ENCODE data around the gene IPO11. TPM values are rescaled to one million over a fixed set of nuclear protein-coding genes. Genes with fewer than 3 reads are reported as not detected.

The IPO11 gene
- total and polyA plus RNA-seq, 8 donors: 27.0 to 42.6 (median 37.7) TPM

DNA sequence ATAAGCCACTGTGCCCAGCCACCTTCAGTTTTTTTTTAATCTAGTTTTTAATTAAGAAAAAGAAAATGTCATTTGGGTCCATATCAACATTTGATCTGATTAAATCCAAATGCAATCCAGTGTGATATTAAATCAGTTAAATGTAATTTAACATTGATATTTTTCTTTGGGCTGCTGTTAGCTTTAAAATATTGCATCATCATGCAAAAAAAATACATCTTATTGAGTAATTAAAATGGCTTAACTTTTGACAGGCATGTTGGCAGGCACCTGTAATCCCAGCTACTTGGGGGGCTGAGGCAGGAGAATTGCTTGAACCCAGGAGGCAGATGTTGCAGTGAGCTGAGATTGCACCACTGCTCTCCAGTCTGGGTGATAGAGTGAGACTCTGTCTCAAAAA, 143.4 kb downstream of the IPO11 start:
- no peaks in the 10 kb centered on the region for H3K9me3 ChIP-seq
- H3K27me3 ChIP-seq: no peaks in the 10 kb centered on the region
- no peaks in the 10 kb centered on the region for H3K4me1 ChIP-seq
- H3K27ac ChIP-seq: no peak overlapping the region
- intact Hi-C loops (cut with DNase I): no loop called here
- DNase-seq (no peak), ATAC-seq (no peak)
- H3K4me3 ChIP-seq: no peak overlapping the region
- H3K36me3 ChIP-seq: peaks cover 0 to 13% of the 10 kb centered on the region in 2 donors
- TF ChIP-seq, protein P1, sequence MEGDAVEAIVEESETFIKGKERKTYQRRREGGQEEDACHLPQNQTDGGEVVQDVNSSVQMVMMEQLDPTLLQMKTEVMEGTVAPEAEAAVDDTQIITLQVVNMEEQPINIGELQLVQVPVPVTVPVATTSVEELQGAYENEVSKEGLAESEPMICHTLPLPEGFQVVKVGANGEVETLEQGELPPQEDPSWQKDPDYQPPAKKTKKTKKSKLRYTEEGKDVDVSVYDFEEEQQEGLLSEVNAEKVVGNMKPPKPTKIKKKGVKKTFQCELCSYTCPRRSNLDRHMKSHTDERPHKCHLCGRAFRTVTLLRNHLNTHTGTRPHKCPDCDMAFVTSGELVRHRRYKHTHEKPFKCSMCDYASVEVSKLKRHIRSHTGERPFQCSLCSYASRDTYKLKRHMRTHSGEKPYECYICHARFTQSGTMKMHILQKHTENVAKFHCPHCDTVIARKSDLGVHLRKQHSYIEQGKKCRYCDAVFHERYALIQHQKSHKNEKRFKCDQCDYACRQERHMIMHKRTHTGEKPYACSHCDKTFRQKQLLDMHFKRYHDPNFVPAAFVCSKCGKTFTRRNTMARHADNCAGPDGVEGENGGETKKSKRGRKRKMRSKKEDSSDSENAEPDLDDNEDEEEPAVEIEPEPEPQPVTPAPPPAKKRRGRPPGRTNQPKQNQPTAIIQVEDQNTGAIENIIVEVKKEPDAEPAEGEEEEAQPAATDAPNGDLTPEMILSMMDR (IDR thresholded peaks at IDR 0.05): no peak

DNA sequence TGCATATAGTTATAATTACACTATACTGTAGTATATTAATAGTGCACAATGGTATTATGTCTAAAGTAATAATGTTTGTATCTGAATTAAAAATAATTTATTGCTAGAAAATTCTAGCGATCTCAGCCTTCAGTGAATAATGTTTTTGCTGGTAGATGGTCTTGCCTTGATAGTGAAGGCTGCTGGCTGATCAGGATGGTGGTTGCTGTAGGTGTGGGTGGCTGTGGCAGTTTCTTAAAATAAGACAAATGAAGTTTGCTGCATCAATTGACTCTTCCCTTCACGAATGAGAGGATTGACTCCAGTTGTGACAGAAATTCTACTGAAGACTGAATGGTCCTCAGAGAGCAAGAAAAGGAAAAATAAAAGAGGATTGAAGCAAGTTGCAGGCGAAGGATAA, 146.4 kb downstream of the IPO11 start:
- Histone ChIP-seq H3K27me3 (no peaks in the 10 kb centered on the region), H3K4me1 (no peaks in the 10 kb centered on the region), H3K4me3 (no peak overlapping the region), H3K36me3 (peaks cover 0 to 13% of the 10 kb centered on the region in 2 donors), H3K9me3 (no peaks in the 10 kb centered on the region), H3K27ac (no peak overlapping the region)
- ATAC-seq: no peak
- TF ChIP-seq, protein P1 (IDR thresholded peaks at IDR 0.05): no peak
- no peak for DNase-seq
- intact Hi-C loops (cut with DNase I): no loop called here

DNA sequence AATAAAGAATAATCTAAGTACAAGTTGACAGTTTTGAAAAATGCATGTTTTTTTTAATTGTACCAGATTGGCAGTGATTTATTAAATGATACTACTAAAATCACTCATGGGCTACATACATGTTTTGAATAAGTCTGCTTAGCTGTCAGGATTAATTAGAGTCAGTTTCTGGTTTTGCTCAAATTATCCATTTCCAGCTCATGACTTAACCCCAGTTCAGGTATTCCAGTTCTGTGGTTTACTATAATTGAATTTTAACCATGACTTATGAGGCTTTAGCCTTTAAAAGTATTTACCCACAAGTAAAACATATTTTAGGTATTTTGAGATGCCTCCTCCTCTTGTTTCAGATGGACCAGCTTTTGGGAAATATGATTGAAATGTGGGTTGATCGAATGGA, 148.2 kb downstream of the IPO11 start:
- intact Hi-C loops (cut with DNase I): no loop called here
- H3K27ac ChIP-seq: no peak overlapping the region
- TF ChIP-seq, protein P1 (IDR thresholded peaks at IDR 0.05): no peak
- peaks cover 0 to 5% of the 10 kb centered on the region in 2 donors for H3K9me3 ChIP-seq
- no peak overlapping the region for H3K4me3 ChIP-seq
- H3K27me3 ChIP-seq: no peaks in the 10 kb centered on the region
- ATAC-seq (no peak), DNase-seq (no peak)
- H3K36me3 ChIP-seq: peaks cover 0 to 18% of the 10 kb centered on the region in 2 donors
- no peaks in the 10 kb centered on the region for H3K4me1 ChIP-seq

DNA sequence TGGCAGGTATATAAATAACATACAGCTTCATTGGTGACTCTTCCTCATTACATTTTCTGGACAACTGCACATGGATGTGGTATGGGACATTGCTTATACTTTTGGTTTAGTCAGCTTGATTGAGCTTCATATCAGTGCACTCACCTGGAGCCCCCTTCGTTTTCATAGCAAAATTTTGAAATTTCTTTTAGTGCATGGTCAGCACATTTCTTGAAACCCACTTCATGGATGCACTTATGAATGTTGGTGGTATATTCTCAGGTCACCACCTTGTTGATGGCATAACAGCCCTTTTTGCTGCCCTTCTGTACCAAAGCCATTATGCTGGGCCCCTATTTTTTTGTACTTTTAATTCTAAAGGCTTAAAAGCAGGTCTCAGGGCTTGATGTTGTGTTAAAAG, 149.3 kb downstream of the IPO11 start:
- intact Hi-C loops (cut with DNase I): no loop called here

DNA sequence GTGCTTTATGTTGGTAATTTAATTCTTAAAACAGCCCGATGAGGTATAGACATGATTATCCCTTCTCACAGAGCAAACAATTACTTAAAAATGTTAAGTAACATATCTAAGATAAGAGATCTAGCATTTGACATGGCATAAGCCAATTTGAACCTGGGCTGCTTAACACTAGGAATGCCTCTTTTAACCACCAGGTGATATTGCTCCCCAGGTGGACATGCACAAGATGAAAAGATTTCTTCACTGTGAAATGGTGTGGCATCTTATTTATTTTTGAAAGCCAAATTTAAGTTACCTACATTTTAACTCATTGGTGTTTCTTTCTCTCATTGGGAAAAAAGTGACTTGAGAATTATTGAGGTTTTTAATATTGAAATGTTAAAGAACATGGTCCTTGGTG, 150.3 kb downstream of the IPO11 start:
- peaks cover 0 to 20% of the 10 kb centered on the region in 2 donors for H3K9me3 ChIP-seq
- TF ChIP-seq, protein P1 (IDR thresholded peaks at IDR 0.05): no peak
- no peaks in the 10 kb centered on the region for H3K4me1 ChIP-seq
- H3K27me3 ChIP-seq: no peaks in the 10 kb centered on the region
- H3K4me3 ChIP-seq: no peak overlapping the region
- no peak for ATAC-seq
- H3K27ac ChIP-seq: no peak overlapping the region
- intact Hi-C loops (cut with DNase I): no loop called here
- peaks cover 0 to 31% of the 10 kb centered on the region in 2 donors for H3K36me3 ChIP-seq
- DNase-seq: no peak

More for the DNA sequence above, 149.3 kb downstream of the IPO11 start:
- H3K27me3 ChIP-seq: no peaks in the 10 kb centered on the region
- H3K36me3 ChIP-seq: peaks cover 0 to 28% of the 10 kb centered on the region in 2 donors
- TF ChIP-seq, protein P1 (IDR thresholded peaks at IDR 0.05): no peak
- H3K9me3 ChIP-seq: peaks cover 0 to 13% of the 10 kb centered on the region in 2 donors
- H3K4me1 ChIP-seq: no peaks in the 10 kb centered on the region
- H3K27ac ChIP-seq: no peak overlapping the region
- ATAC-seq: no peak
- H3K4me3 ChIP-seq: no peak overlapping the region
- DNase-seq: no peak

Data from left lung (tissue), 10 donors.